HepG2 (cell line): ENCODE measurements around the gene ZNF638. TPM values are rescaled to one million over a fixed set of nuclear protein-coding genes. Genes with fewer than 3 reads are reported as not detected.
"Not testable (repeated sequence)": the region's sequence is repeated elsewhere in the genome, so short reads cannot be mapped to it uniquely, and the experiment has no call there.

Experiments
- ATAC-seq: fragments of 200-7000 bp; cut with Tn5 transposase; 3 replicates; pipeline ENCODE4 v1.9.1; 2020; ENCODE audit warnings: mild to moderate bottlenecking, moderate library complexity
- BruUV-seq: library from RNA; stranded (reverse); fragments of 400-500 nt; replicated peaks from 2 replicates; lab custom pipeline; 2021; lab: Mats Ljungman, UMichigan
- CTCF ChIA-PET: fragments of 300-600 bp; formaldehyde crosslinking; extraction: SDS; loops from one replicate; lab custom pipeline; 2021; ENCODE audit warnings: low total read pairs, inconsistent platforms, low intra/inter-chr PET ratio; lab: Yijun Ruan, JAX
- POLR2A ChIA-PET: fragments of 350-600 bp; sonication (Branson Sonifier 250); formaldehyde crosslinking; loops from one replicate; lab custom pipeline; 2020; ENCODE audit warnings: antibody characterized with exemption, inconsistent platforms; lab: Yijun Ruan, JAX
- DNase-seq: peaks from one replicate; pipeline ENCODE4 v3.0.0-alpha.2; 2015; ENCODE audit warnings: low spot score
- FAIRE-seq: peaks from 3 replicates; lab custom pipeline; 2011; peaks lifted over from hg19 to GRCh38; lab: Jason Lieb, UNC
- H2AFZ ChIP-seq: one replicate; pipeline ENCODE4 v1.6.1; 2011; ENCODE audit warnings: low read length, inconsistent platforms
- H3K27ac ChIP-seq: fragments of 300-600 bp; 3 replicates; pipeline ENCODE4 v1.8.0; 2011; ENCODE audit warnings: mixed run types, mild to moderate bottlenecking, mixed read lengths, low read length, inconsistent platforms; ENCODE audit not compliant: insufficient read depth; ENCODE audit errors: extremely low read length
- H3K27me3 ChIP-seq, 2 experiments: fragments of 200-600 bp in 1 of 2; 2 replicates in 1 of 2; 3 replicates in 1 of 2; pipeline versions ENCODE4 v1.6.0 to v1.8.0; 2011; ENCODE audit warnings: low read length in 2 of 2, mild to moderate bottlenecking in 2 of 2, moderate library complexity in 2 of 2, inconsistent platforms in 1 of 2; ENCODE audit not compliant: insufficient read depth in 2 of 2, control insufficient read depth in 1 of 2
- H3K36me3 ChIP-seq, 2 experiments: fragments of 200-600 bp in 1 of 2; replicated peaks in 1 of 2; 2 replicates in 1 of 2; 3 replicates in 1 of 2; pipeline versions ENCODE4 v1.5.1 to v1.8.0; 2011; ENCODE audit warnings: low read length in 2 of 2, inconsistent platforms in 1 of 2; ENCODE audit not compliant: insufficient read depth in 2 of 2, control insufficient read depth in 1 of 2
- H3K4me1 ChIP-seq: 2 replicates; pipeline ENCODE4 v1.5.1; 2012; ENCODE audit warnings: low read length, inconsistent platforms; ENCODE audit not compliant: insufficient read depth
- H3K4me2 ChIP-seq: 2 replicates; pipeline ENCODE4 v1.6.0; 2011; ENCODE audit warnings: low read depth, low read length, inconsistent platforms
- H3K4me3 ChIP-seq, 3 experiments: fragments of 200-600 bp in 1 of 3; sonication (generic), shearing (Covaris generic) in 1 of 3; replicated peaks in 1 of 3; 2 replicates each; pipeline ENCODE4 v1.5.1; 2011 to 2016; ENCODE audit warnings: low read length in 3 of 3, inconsistent platforms in 2 of 3, low read depth in 2 of 3, mild to moderate bottlenecking in 2 of 3, control low read depth in 1 of 3, mixed read lengths in 1 of 3; ENCODE audit not compliant: insufficient read depth in 1 of 3
- H3K79me2 ChIP-seq: one replicate; pipeline ENCODE4 v1.6.1; 2011; ENCODE audit warnings: low read length, inconsistent platforms; ENCODE audit not compliant: insufficient read depth
- H3K9ac ChIP-seq: 2 replicates; pipeline ENCODE4 v1.6.0; 2011; ENCODE audit warnings: mild to moderate bottlenecking, low read depth, low read length, inconsistent platforms; ENCODE audit not compliant: insufficient read depth
- H3K9me3 ChIP-seq: 2 replicates; pipeline ENCODE4 v1.5.1; 2012; ENCODE audit warnings: mild to moderate bottlenecking, low read length
- H4K20me1 ChIP-seq: 2 replicates; pipeline ENCODE4 v1.6.0; 2011; ENCODE audit warnings: inconsistent platforms, mild to moderate bottlenecking, low read length, moderate library complexity; ENCODE audit not compliant: insufficient read depth
- CREB1 ChIP-seq, 2 experiments: fragments of 450-650 bp in 1 of 2; IDR thresholded peaks; 2 replicates each; pipeline ENCODE4 v1.6.1; 2016 to 2017; ENCODE audit warnings: control low read depth in 1 of 2, mild to moderate bottlenecking in 1 of 2, missing compliant biosample characterization in 1 of 2, missing genetic modification characterization in 1 of 2
- EP300 ChIP-seq, 3 experiments: sonication (generic) in 1 of 3; formaldehyde crosslinking in 1 of 3; IDR thresholded peaks; 2 replicates each; pipeline versions ENCODE4 v1.5.1 to v1.6.1; 2011 to 2020; ENCODE audit warnings: low read depth in 2 of 3, low read length in 2 of 3, borderline replicate concordance in 1 of 3, improper control_type of control experiment in 1 of 3, mild to moderate bottlenecking in 1 of 3, missing genetic modification reagents in 1 of 3, moderate library complexity in 1 of 3
- ESRRA ChIP-seq: sonication (generic); formaldehyde crosslinking; IDR thresholded peaks from 2 replicates; pipeline ENCODE4 v1.5.1; 2020; ENCODE audit warnings: mild to moderate bottlenecking, low read depth, missing genetic modification reagents
- HNF4A ChIP-seq: sonication (generic); formaldehyde crosslinking; IDR thresholded peaks from 2 replicates; pipeline ENCODE4 v1.4.0; 2020; ENCODE audit warnings: missing genetic modification reagents
- HNF4G ChIP-seq, 2 experiments: sonication (generic) in 1 of 2; formaldehyde crosslinking in 1 of 2; IDR thresholded peaks; 2 replicates each; pipeline versions ENCODE4 v1.4.0 to v1.6.1; 2011 to 2020; ENCODE audit warnings: borderline replicate concordance in 2 of 2, low read depth in 2 of 2, mild to moderate bottlenecking in 2 of 2, low read length in 1 of 2, missing genetic modification reagents in 1 of 2, moderate library complexity in 1 of 2
- NCOR1 ChIP-seq: fragments of 200-600 bp; sonication (generic); IDR thresholded peaks from 2 replicates; pipeline ENCODE4 v1.7.0; 2017; ENCODE audit warnings: antibody characterized with exemption, low read length, borderline replicate concordance
- NR2F1 ChIP-seq, 2 experiments: fragments of 450-650 bp in 1 of 2; formaldehyde crosslinking in 1 of 2; IDR thresholded peaks; 2 replicates each; pipeline versions ENCODE4 v1.5.0 to v1.6.1; 2016 to 2020; ENCODE audit warnings: mild to moderate bottlenecking in 1 of 2, missing compliant biosample characterization in 1 of 2, missing genetic modification reagents in 1 of 2, moderate library complexity in 1 of 2
- NR2F2 ChIP-seq: IDR thresholded peaks from 2 replicates; pipeline ENCODE4 v1.6.1; 2012; ENCODE audit warnings: low read depth, inconsistent platforms, borderline replicate concordance
- NR2F6 ChIP-seq, 2 experiments: IDR thresholded peaks; 2 replicates each; pipeline ENCODE4 v1.6.1; 2016; ENCODE audit warnings: antibody characterized with exemption in 1 of 2, mild to moderate bottlenecking in 1 of 2
- TFE3 ChIP-seq: IDR thresholded peaks from 2 replicates; pipeline ENCODE4 v1.6.1; 2016
- TRIM24 ChIP-seq: sonication (generic); formaldehyde crosslinking; IDR thresholded peaks from 2 replicates; pipeline ENCODE4 v1.8.0; 2022; ENCODE audit warnings: mild to moderate bottlenecking, missing genetic modification reagents
- WGBS: methylation state at CpG from one replicate; pipeline ENCODE4 v1.1.6; 2017; ENCODE audit warnings: low lambda C conversion rate; 5-methylcytosine and 5-hydroxymethylcytosine counted together
- in situ Hi-C: cut with HindIII; loops from 2 replicates; pipeline ENCODE4 v1.10.0; 2017; ENCODE audit warnings: low pct_unique_long_range_greater_than_20kb; ENCODE audit not compliant: extremely low pct_ligation_motif_present
- intact Hi-C: fragments of 100-400 bp; cut with micrococcal nuclease; formaldehyde crosslinking; loops from one replicate; pipeline ENCODE4 v1.10.0; 2022; ENCODE audit not compliant: unreplicated experiment
- polyA plus RNA-seq, 8 experiments: library from polyadenylated mRNA; depleted of rRNA in 3 of 8; stranded (reverse) in 7 of 8; unstranded in 1 of 8; fragments of >200 nt; fragmentation: Illumina TruSeq in 4 of 8; extraction: Trizol in 4 of 8; gene quantifications; 2 replicates each; pipeline versions ENCODE4 v1.2.1 to v1.2.3, GENCODE V29; 2011 to 2016; ENCODE audit warnings: low read depth in 4 of 8, missing spikeins in 1 of 8, mixed read lengths in 1 of 8; ENCODE audit not compliant: insufficient read depth in 1 of 8
- total RNA-seq, 5 experiments: library from RNA; depleted of rRNA; stranded (reverse); fragments of >200 nt; fragmentation: Illumina TruSeq; extraction: Trizol; gene quantifications; 2 replicates each; pipeline ENCODE4 v1.2.3, GENCODE V29; 2016; ENCODE audit warnings: low read depth in 1 of 5

The ZNF638 gene
- total and polyA plus RNA-seq, 2 of the 13 experiments (the other 11 are each of a cell fraction or from before 2014, with no cell fraction given), result 92.7 to 144 TPM

- H2AFZ ChIP-seq; H3K79me2 ChIP-seq; H3K9me3 ChIP-seq; H3K9ac ChIP-seq; H3K4me2 ChIP-seq; CTCF ChIA-PET; H3K36me3 ChIP-seq; H3K27me3 ChIP-seq; ATAC-seq; BruUV-seq; TF ChIP-seq HNF4G (CRISPR knock-in tag; IDR thresholded peaks at IDR 0.05; ENCODE audit: borderline replicate concordance, low read depth); NR2F6 (CRISPR knock-in tag; IDR thresholded peaks at IDR 0.05); EP300 (CRISPR knock-in tag; IDR thresholded peaks at IDR 0.05; ENCODE audit: borderline replicate concordance); CREB1 (CRISPR knock-in tag; IDR thresholded peaks at IDR 0.05): not testable (repeated sequence)
- TF ChIP-seq NCOR1 (peak; percentile 65; the same call in 1 of the 2 replicates), NR2F2 (peak; percentile 22; the same call in 1 of the 2 replicates), HNF4G (IDR thresholded peaks at IDR 0.05; ENCODE audit: borderline replicate concordance, low read depth, low read length) (peak; percentile 72), TFE3 (CRISPR knock-in tag) (0 out of 2 replicates have a peak, but pooled peaks have one; percentile 35), HNF4A (CRISPR knock-in tag) (peak; percentile 75), NR2F6 (IDR thresholded peaks at IDR 0.05) (peak; percentile 45), EP300 (IDR thresholded peaks at IDR 0.05; ENCODE audit: low read depth in 2 of 2, low read length in 2 of 2) (peak in 1 of 2 experiments; percentile 13; a peak in 1 of 4 replicates), CREB1 (IDR thresholded peaks at IDR 0.05) (0 out of 2 replicates have a peak, but pooled peaks have one; percentile 2), TRIM24 (CRISPR knock-in tag) (0 out of 2 replicates have a peak, but pooled peaks have one; percentile 25), NR2F1 (CRISPR knock-in tag; IDR thresholded peaks at IDR 0.05) (peak in 1 of 2 experiments; percentile 81; a peak in 2 of 4 replicates), ESRRA (peak; percentile 66; the same call in 1 of the 2 replicates)
- TF ChIP-seq, all 625 proteins: peak for 11; not testable (repeated sequence) for 614
- H3K4me3 ChIP-seq, H3K27ac ChIP-seq, H4K20me1 ChIP-seq, in situ Hi-C loops, intact Hi-C loops, FAIRE-seq, POLR2A ChIA-PET: not testable (repeated sequence)
- 43% methylated on average over 5 of the region's 5 CpGs for WGBS
- peaks cover 10% of the 10 kb centered on the region for H3K4me1 ChIP-seq
- peak; percentile 26 for DNase-seq
Measured at GRCh38 chr2:71445142-71445541, 113.6 kb downstream of the ZNF638 start.
